Raji (cell line): ENCODE results near the gene CSRP1.
A peak's percentile ranks its signal among the peaks of the same experiment; 100 is the strongest.

Experiments
- POLR2A ChIP-seq: IDR thresholded peaks from 2 replicates; pipeline ENCODE4 v1.6.1; 2011; ENCODE audit warnings: low read depth, low read length, control low read depth; ENCODE audit not compliant: insufficient read depth

CSRP1 gene

GRCh38 chr1:201480231-201481003, 26.5 kb downstream of the CSRP1 start:
- TF ChIP-seq POLR2A: peak; percentile 55

GRCh38 chr1:201479201-201479730, 27.7 kb downstream of the CSRP1 start:
- no peak for TF ChIP-seq POLR2A

- TF ChIP-seq POLR2A: no peak
These were observed 30.1 kb downstream of the CSRP1 start for GRCh38 chr1:201476670-201477344.

- no peak for TF ChIP-seq POLR2A
These were observed 30.8 kb downstream of the CSRP1 start for GRCh38 chr1:201475915-201476669.

GRCh38 chr1:201475130-201475529, 31.8 kb downstream of the CSRP1 start:
- TF ChIP-seq POLR2A: no peak

GRCh38 chr1:201473296-201473695, 33.6 kb downstream of the CSRP1 start:
- TF ChIP-seq POLR2A: no peak

- no peak for TF ChIP-seq POLR2A
These were observed 35.2 kb downstream of the CSRP1 start for GRCh38 chr1:201471772-201472171.

GRCh38 chr1:201470581-201470980, 36.3 kb downstream of the CSRP1 start:
- no peak for TF ChIP-seq POLR2A

GRCh38 chr1:201469645-201470074, 37.3 kb downstream of the CSRP1 start:
- TF ChIP-seq POLR2A: no peak

- TF ChIP-seq POLR2A: no peak
These were observed 37.9 kb downstream of the CSRP1 start, which contains the start of gene PHLDA3 for GRCh38 chr1:201468844-201469644. PHLDA3 (minus strand) TSS chr1:201469188; CDS start chr1:201468786, 402 bp downstream.

GRCh38 chr1:201468501-201468843, 38.5 kb downstream of the CSRP1 start:
- TF ChIP-seq POLR2A: no peak

GRCh38 chr1:201466492-201466891, 40.4 kb downstream of the CSRP1 start:
- TF ChIP-seq POLR2A: no peak

GRCh38 chr1:201465698-201466290, 41.1 kb downstream of the CSRP1 start:
- TF ChIP-seq POLR2A: no peak

- TF ChIP-seq POLR2A: no peak
These were observed 43.8 kb downstream of the CSRP1 start for GRCh38 chr1:201463071-201463552.
